ENCODE results near the gene CCDC102A. TPM values are rescaled to one million over a fixed set of nuclear protein-coding genes. Genes with fewer than 3 reads are reported as not detected.
"Not testable (repeated sequence)": the region's sequence is repeated elsewhere in the genome, so short reads cannot be mapped to it uniquely, and the experiment has no call there.

The CCDC102A gene
- total RNA-seq, 1 experiment from 2014 or later = 6.9 TPM

- no peak for DNase-seq (ENCODE audit: low spot score)
Measured at GRCh38 chr16:57502048-57502775, 34.2 kb downstream of the CCDC102A start.

GRCh38 chr16:57501492-57501891 lies 34.9 kb downstream of the CCDC102A start:
- DNase-seq (ENCODE audit: low spot score) = no peak

- DNase-seq (ENCODE audit: low spot score) = no peak
Measured at GRCh38 chr16:57500578-57501111, 35.7 kb downstream of the CCDC102A start.

- DNase-seq (ENCODE audit: low spot score) = not testable (repeated sequence)
Measured at GRCh38 chr16:57499941-57500340, 36.4 kb downstream of the CCDC102A start.

DNA sequence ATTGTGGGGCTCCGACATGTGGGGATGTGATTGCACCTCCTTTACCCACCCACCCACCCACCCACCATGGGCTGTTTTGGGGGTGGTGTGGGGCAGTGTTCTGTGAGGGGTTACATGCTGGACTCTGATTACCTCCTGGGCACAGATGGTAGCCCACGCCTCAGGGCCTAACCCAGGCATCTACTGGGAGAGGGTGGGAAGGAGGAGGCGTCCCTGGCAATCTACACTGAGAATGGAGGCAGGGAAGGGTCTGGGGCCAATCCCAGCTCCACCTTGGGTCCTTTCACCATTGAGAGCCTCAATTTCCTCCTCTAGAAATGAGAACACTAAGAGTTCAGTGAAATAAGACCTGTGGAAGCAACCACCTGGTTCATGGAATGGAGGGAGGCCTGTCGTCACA lies 38.3 kb downstream of the CCDC102A start:
- DNase-seq (ENCODE audit: low spot score) = no peak

GRCh38 chr16:57497121-57497520 lies 39.2 kb downstream of the CCDC102A start:
- DNase-seq (ENCODE audit: low spot score) = no peak

DNA sequence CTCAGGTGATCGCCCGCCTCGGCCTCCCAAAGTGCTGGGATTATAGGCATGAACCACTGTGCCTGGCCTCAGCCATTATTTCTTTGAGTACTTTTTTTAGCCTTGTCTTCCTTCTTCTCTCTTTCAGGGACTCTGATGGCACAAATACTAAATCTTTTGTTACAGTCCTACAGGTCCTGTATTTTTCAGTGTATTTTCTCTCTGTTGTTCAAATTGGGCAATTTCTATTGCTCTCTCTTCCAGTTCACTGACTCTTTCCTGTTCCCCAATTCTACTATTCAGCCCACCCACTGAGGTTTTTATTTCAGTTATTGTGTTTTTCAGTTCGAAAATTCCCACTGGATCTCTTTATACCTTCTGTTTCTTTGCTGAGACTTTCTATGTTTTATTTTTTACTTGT lies 42.6 kb downstream of the CCDC102A start:
- no peak for DNase-seq (ENCODE audit: low spot score)

- no peak for DNase-seq (ENCODE audit: low spot score)
Measured at GRCh38 chr16:57489229-57489628, 47.1 kb downstream of the CCDC102A start.

DNA sequence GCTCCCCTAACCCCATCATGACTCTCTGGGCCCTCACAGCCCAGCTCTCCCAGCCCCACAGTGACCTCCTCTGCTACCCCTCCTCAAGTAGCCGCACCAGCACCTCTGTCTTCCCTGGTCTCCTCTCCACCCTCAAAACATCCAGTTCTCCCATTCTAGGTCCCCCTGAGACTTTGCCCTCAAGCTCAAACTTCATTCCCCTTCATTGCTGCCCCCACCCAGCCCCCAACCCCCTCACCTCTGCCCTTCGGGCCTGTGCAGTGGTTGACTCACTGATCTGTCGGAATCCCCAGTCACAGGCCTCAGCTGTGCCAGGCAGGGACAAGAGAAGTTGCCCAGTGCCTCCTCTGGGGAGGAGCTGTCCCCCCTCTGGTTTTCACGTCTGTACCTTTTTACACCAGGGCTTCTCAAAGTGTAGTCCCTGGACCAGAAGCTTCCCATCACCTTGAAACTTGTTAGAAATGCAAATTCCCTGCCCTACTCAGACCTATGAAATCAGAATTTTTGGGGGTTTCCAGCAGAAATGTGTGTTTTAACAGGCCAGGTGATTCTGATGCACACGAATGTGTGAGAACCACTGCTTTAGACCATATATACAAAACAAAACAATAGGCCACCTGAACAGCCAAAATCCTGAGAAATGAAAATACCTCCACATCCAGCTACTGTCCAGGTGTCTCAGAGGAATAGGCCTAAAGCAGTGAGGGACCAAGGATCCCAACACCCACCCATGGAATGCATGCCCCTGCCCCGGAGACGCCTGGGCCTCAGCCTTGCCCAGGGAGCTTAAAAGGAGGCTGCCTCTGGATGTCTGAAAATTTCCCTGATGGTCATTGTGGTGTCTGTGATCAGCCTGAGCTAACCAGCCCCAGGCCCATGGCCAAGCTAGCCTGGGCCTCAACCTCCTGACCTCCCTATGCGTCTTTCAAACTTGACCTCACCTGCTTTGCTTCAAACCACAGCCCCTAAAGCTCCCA lies 49.2 kb downstream of the CCDC102A start:
- DNase-seq (ENCODE audit: low spot score) = no peak

DNA sequence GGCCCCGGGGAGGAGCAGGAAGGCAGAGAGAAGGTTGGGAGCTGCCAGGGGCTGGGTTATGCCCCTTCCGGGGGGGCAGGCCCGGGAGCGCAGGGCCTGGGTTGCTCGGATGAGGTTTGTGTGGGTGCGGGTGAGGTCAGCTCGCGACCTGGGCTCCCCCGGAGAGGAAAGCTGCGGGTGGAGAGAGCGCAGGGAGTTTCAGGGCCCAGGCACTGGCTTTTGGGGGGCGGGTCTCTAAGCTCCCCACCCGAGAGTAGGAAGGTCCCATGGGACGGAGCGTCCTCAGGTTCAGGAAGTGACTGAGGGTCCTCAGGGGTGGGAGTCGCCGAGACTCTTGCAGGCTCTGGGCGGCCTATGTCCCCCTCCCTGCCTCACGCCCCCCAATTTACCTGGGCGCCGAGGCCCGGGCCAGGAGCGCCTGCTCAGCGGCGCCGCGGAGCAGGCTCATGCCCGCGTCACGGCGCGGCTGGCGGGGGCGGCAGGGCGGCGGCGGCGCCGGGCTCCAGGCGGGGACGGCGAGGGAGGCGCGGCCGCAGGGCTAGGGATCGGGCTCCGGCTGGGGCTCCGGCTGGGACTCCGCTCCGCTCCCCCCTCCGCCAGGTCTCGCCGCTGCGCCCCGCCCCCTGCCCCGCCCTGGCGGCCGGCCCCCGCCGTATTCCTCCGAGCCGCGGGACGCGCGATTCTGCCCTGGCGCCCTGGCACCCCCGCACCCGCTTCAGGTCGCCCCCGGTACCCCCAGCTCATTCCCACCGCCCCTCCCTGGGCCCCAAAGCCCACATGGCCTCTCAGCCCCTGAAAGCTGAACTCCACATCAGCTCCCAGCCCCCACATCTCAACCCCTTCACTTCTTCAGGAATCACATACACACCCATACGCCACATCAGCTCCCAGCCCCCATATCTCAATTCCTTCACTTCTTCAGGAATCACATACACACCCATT lies 50.2 kb downstream of the CCDC102A start, which contains the start of gene DOK4:
DOK4 (minus strand) TSS at position 578 of the 942 bp plus-strand sequence. CDS start 6,986 bp downstream, outside the sequence.
- peak; percentile 41 for DNase-seq (ENCODE audit: low spot score)

DNA sequence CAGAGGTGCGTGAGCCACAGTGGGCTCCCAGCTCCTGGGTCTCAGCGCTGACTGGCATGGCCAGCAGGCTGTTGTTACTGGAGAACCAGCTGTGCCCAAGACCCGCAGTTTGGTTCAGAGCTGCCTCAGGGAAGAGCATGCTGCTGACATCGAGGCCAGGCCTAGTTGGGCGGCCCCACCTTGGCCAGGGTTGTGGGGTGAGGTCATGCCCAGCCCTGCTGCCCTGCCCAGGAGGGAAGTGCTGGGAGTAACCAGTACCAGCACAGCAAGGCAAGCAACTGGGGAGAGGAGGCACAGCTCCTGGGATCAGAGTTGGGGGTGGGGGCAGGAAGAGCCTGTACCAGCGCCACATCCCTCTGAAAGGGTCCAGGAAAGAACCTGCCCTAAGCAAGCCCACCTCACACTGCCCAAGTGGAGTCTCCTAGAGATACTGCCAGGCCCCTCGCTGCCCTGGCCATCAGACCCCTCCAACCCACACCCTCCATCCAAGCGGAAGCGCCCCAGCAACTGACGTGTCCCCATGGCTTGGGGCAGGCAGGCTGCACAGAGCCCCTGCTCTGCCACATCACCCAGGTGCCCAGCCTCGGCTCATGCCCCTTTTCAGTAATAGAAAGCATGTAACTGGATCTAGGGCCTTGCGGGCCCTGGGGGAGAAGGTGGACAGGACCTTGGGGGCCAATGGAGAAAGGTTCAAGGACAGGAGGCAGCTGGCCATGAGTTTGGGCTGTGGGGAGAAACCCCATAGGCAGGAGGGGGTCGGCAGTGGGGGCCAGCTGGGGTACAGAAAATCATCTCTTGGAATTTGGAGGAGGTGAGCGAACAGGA lies 51.1 kb downstream of the CCDC102A start:
- no peak for DNase-seq (ENCODE audit: low spot score)

- DNase-seq (ENCODE audit: low spot score) = no peak
Measured at GRCh38 chr16:57484515-57485005, 51.8 kb downstream of the CCDC102A start.

GRCh38 chr16:57483725-57484514 lies 52.5 kb downstream of the CCDC102A start:
- DNase-seq (ENCODE audit: low spot score) = no peak

GRCh38 chr16:57482845-57483545 lies 53.4 kb downstream of the CCDC102A start:
- DNase-seq (ENCODE audit: low spot score) = no peak

DNA sequence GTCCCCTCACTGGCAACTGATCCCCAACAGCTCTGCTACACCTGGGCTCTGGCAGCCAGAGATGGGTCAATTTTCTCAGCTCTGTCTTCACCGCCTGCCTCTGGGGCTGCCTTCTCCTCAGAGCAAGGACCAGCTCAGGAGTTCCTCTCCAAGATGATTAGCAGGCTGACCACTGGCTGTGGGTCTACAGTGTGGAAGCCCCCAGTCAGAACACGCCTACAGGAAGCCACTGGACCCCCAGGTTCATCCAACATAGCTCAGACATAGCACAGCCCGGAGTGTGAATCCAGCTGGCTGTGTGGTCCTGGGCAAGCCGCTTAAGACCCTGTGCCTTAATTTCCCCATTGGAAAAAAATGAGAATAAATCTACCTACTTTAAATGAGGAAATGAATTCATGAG lies 55.0 kb downstream of the CCDC102A start:
- DNase-seq (ENCODE audit: low spot score) = no peak

DNA sequence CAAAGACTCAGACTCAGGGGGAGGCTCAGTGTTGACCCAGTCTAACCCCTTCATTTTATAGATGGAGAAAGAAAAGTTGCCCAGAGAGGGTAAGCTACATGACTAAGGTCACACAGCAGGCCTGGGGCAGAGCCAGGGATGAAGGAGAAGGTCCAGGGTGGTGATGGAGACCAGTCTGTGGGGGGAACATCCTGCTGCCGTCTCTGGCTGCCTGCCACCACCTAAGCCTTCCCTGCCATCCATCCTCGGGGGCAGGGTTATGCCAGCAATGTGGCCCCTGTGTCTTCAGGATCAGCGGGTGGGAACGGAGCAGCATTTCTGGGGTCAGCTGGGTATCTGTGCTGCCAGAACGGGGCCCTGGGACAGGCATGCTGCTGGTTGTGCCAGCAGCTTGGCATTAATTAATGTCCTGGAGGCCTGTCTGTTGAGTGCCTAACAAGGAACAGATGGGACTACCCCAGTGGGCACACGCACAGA lies 55.6 kb downstream of the CCDC102A start:
- no peak for DNase-seq (ENCODE audit: low spot score)

DNA sequence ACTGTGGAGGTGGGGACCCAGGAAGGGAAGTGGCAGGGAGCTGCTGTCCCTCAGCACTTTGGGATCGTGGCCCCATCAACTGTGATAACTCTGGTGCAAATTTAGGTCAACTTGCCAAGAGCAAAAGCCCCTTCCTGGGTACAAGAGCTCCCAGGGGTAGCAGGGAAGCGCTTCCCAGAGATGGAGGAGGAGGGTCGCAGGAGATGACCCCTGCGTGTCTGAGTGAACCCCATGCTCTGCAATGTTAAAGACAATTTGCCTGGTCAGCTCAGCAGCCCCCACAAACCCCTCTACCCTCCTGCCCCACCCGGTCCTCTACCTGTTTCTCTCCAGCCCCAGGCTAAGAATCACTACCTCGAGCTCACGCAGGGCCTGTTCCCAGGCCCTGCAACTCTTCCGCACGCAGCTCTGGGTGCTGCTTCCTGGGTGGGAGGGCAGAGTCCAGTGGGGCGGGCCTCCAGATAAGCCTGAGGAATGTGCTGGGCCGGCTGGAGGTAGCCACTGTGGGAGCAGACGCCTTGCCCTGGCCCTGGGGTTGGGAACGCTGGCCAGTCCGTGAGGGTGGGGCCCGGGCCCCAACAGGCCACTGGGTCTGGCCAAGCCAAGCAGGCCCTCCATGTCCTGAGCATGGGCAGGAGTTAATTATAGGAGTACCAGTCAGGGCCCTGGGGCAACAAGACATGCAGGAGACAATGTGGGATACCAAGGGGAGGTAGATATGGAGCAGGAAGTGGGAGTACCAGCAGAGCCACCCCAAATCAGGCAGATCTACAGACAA lies 56.2 kb downstream of the CCDC102A start:
- peak; percentile 77 for DNase-seq (ENCODE audit: low spot score)
